ENCODE data around the gene S100A7A. TPM values are rescaled to one million over a fixed set of nuclear protein-coding genes. Genes with fewer than 3 reads are reported as not detected.

The S100A7A gene
- total and polyA plus RNA-seq, 2 donors (not counting 1 experiment from before 2014, with no cell fraction given) = not detected

DNA sequence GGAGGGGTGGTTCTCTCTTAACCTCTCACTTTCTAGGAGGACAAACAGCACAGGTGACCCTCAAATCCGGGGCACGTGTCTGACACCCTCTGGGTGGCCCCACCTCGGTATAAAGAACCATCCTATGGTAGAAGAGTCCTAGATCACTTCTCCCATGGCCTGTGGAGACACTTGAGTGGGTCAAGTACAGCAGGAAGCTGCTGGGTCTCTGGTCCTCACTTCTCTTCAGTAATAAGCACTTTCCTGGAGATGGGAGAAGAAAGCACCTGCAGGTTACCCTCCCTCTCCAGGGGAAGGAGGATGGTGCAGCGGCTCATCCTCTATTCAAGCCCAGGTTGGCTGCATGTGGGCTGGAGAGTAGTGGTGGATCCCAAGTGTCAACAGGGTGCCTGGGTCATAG lies 27.2 kb downstream of the S100A7A start:
- CTCF ChIA-PET = no interaction called here
- no peaks in the 10 kb centered on the region for H3K9me3 Mint-ChIP-seq (ENCODE audit: insufficient read depth)
- ATAC-seq (ENCODE audit: low read depth) = no peak

DNA sequence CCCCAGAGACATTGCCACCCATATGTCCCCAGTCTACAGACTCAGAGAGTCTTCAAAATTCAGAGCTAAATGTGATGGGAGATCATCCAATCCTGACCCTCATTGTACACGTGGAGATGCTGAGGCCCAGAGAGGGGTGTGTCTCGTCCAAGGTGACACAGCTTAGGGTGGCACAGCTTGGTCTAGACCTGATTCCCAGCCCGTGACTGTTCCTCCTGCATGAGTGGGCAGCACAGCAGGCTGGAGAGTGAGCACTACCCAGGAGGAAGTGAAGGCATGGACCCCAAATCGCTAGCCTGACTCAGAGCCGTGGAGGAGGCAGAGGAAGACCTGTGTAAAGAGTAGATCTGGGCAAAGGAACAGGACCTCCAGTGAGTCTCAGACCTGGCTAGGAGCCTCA lies 27.8 kb downstream of the S100A7A start:
- no peak for ATAC-seq (ENCODE audit: low read depth)
- POLR2A ChIA-PET = no interaction called here
- H3K4me3 Mint-ChIP-seq = no peak overlapping the region
- no peak overlapping the region for H3K4me2 ChIP-seq (replicated peaks; ENCODE audit: low read depth, low read length, poor library complexity, severe bottlenecking)
- H3K27ac ChIP-seq (ENCODE audit: low read length in 2 of 2) = no peak overlapping the region
- H3K9me3 Mint-ChIP-seq (ENCODE audit: insufficient read depth) = no peaks in the 10 kb centered on the region
- no peaks in the 10 kb centered on the region for H3K36me3 ChIP-seq (replicated peaks in 1 of 2; ENCODE audit: control extremely low read depth in 1 of 2, control insufficient read depth in 1 of 2, extremely low read depth in 1 of 2, insufficient read depth in 2 of 2, low read length in 1 of 2)
- intact Hi-C loops (cut with micrococcal nuclease) = no loop called here
- H3K4me3 ChIP-seq (ENCODE audit: control extremely low read depth in 1 of 5, extremely low read depth in 1 of 5, insufficient read depth in 1 of 5, low read depth in 2 of 5, low read length in 4 of 5) = no peak overlapping the region
- no peaks in the 10 kb centered on the region for H3K4me1 Mint-ChIP-seq
- H3K27me3 Mint-ChIP-seq = peaks cover 32% of the 10 kb centered on the region
- no peak overlapping the region for H3K9ac ChIP-seq (ENCODE audit: low read length)
- H3K9me3 ChIP-seq (ENCODE audit: control extremely low read depth in 1 of 3, control insufficient read depth in 2 of 3, insufficient read depth in 1 of 3, low read length in 2 of 3) = peaks cover 0 to 5% (median 0%) of the 10 kb centered on the region in 3 donors
- no peaks in the 10 kb centered on the region for H3K79me2 ChIP-seq (ENCODE audit: control insufficient read depth, insufficient read depth, low read length)
- no peaks in the 10 kb centered on the region for H4K20me1 ChIP-seq (ENCODE audit: control insufficient read depth, insufficient read depth, low read length, poor library complexity, severe bottlenecking)
- no peak for DNase-seq
- TF ChIP-seq EZH2 (IDR thresholded peaks at IDR 0.05; ENCODE audit: borderline replicate concordance, insufficient read depth, low read depth, low read length, poor library complexity, severe bottlenecking) = no peak
- TF ChIP-seq, protein P1, sequence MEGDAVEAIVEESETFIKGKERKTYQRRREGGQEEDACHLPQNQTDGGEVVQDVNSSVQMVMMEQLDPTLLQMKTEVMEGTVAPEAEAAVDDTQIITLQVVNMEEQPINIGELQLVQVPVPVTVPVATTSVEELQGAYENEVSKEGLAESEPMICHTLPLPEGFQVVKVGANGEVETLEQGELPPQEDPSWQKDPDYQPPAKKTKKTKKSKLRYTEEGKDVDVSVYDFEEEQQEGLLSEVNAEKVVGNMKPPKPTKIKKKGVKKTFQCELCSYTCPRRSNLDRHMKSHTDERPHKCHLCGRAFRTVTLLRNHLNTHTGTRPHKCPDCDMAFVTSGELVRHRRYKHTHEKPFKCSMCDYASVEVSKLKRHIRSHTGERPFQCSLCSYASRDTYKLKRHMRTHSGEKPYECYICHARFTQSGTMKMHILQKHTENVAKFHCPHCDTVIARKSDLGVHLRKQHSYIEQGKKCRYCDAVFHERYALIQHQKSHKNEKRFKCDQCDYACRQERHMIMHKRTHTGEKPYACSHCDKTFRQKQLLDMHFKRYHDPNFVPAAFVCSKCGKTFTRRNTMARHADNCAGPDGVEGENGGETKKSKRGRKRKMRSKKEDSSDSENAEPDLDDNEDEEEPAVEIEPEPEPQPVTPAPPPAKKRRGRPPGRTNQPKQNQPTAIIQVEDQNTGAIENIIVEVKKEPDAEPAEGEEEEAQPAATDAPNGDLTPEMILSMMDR (IDR thresholded peaks at IDR 0.05) = no peak
- no peak overlapping the region for H2AFZ ChIP-seq (ENCODE audit: insufficient read depth, low read depth, low read length, poor library complexity, severe bottlenecking)
- CTCF ChIA-PET = interaction anchor here (0.8 kb wide), 1 partner anchor 21 kb away, joined by 4 read pairs; no protein-coding TSS in a partner anchor
- no peaks in the 10 kb centered on the region for H3K4me1 ChIP-seq (ENCODE audit: control insufficient read depth in 2 of 2, insufficient read depth in 2 of 2, low read length in 2 of 2)
- WGBS (ENCODE audit: insufficient coverage) = 69% methylated on average over 5 of the region's 5 CpGs
- H3K27me3 ChIP-seq (replicated peaks in 1 of 4; ENCODE audit: control extremely low read depth in 1 of 4, control insufficient read depth in 3 of 4, insufficient read depth in 4 of 4, low read length in 3 of 4) = peaks cover 0 to 3% (median 0%) of the 10 kb centered on the region in 4 experiments
- no peak overlapping the region for H3K27ac Mint-ChIP-seq

More for the DNA sequence above, 27.2 kb downstream of the S100A7A start:
- Histone ChIP-seq H3K79me2 (ENCODE audit: control insufficient read depth, insufficient read depth, low read length) (no peaks in the 10 kb centered on the region), H3K27me3 (replicated peaks in 1 of 4; ENCODE audit: control extremely low read depth in 1 of 4, control insufficient read depth in 3 of 4, insufficient read depth in 4 of 4, low read length in 3 of 4) (peaks cover 0 to 3% (median 0%) of the 10 kb centered on the region in 4 experiments), H3K4me2 (replicated peaks; ENCODE audit: low read depth, low read length, poor library complexity, severe bottlenecking) (no peak overlapping the region), H3K4me1 (ENCODE audit: control insufficient read depth in 2 of 2, insufficient read depth in 2 of 2, low read length in 2 of 2) (no peaks in the 10 kb centered on the region), H3K9me3 (ENCODE audit: control extremely low read depth in 1 of 3, control insufficient read depth in 2 of 3, insufficient read depth in 1 of 3, low read length in 2 of 3) (peaks cover 0 to 5% (median 0%) of the 10 kb centered on the region in 3 donors), H3K36me3 (replicated peaks in 1 of 2; ENCODE audit: control extremely low read depth in 1 of 2, control insufficient read depth in 1 of 2, extremely low read depth in 1 of 2, insufficient read depth in 2 of 2, low read length in 1 of 2) (no peaks in the 10 kb centered on the region), H3K27ac (ENCODE audit: low read length in 2 of 2) (no peak overlapping the region), H2AFZ (ENCODE audit: insufficient read depth, low read depth, low read length, poor library complexity, severe bottlenecking) (no peak overlapping the region), H3K9ac (ENCODE audit: low read length) (no peak overlapping the region), H4K20me1 (ENCODE audit: control insufficient read depth, insufficient read depth, low read length, poor library complexity, severe bottlenecking) (no peaks in the 10 kb centered on the region), H3K4me3 (ENCODE audit: control extremely low read depth in 1 of 5, extremely low read depth in 1 of 5, insufficient read depth in 1 of 5, low read depth in 2 of 5, low read length in 4 of 5) (no peak overlapping the region)
- DNase-seq = no peak
- H3K27ac Mint-ChIP-seq = no peak overlapping the region
- no peak overlapping the region for H3K4me3 Mint-ChIP-seq
- no CpG with 5 or more reads among the region's 4 CpGs for WGBS (ENCODE audit: insufficient coverage)
- no peaks in the 10 kb centered on the region for H3K4me1 Mint-ChIP-seq
- TF ChIP-seq, protein P1 (IDR thresholded peaks at IDR 0.05) = no peak
- TF ChIP-seq EZH2 (IDR thresholded peaks at IDR 0.05; ENCODE audit: borderline replicate concordance, insufficient read depth, low read depth, low read length, poor library complexity, severe bottlenecking) = no peak
- POLR2A ChIA-PET = no interaction called here
- peaks cover 30% of the 10 kb centered on the region for H3K27me3 Mint-ChIP-seq
- intact Hi-C loops (cut with micrococcal nuclease) = no loop called here

Measured in B cell (primary cell).